SU-DHL-6 (cell line): ENCODE measurements around the gene SHC3.

Experiments used
- H2AFZ ChIP-seq: fragments of 200-600 bp; sonication (generic); 2 replicates; pipeline ENCODE4 v1.6.1; 2014; ENCODE audit warnings: low read depth, mild to moderate bottlenecking, moderate library complexity, mixed read lengths, antibody characterized with exemption, low read length; ENCODE audit not compliant: severe bottlenecking
- H3F3A ChIP-seq: fragments of 200-600 bp; shearing (Covaris generic); 2 replicates; pipeline ENCODE4 v1.6.0; 2016; ENCODE audit warnings: antibody characterized with exemption, mild to moderate bottlenecking; ENCODE audit not compliant: insufficient read depth
- H3K27ac ChIP-seq: fragments of 200-600 bp; sonication (generic); 2 replicates; pipeline ENCODE4 v1.5.1; 2016; ENCODE audit warnings: low read depth, mild to moderate bottlenecking, low read length, moderate library complexity, mixed read lengths
- H3K27me3 ChIP-seq: fragments of 200-600 bp; sonication (generic), shearing (Covaris generic); 2 replicates; pipeline ENCODE4 v1.6.0; 2014; ENCODE audit warnings: mild to moderate bottlenecking, low read length
- H3K36me3 ChIP-seq: fragments of 200-600 bp; sonication (generic); 2 replicates; pipeline ENCODE4 v1.6.1; 2014; ENCODE audit warnings: mild to moderate bottlenecking, low read length, mixed read lengths
- H3K4me2 ChIP-seq: fragments of 300-600, 200-600 bp; shearing (Covaris generic), sonication (generic); 2 replicates; pipeline ENCODE4 v1.6.0; 2014; ENCODE audit warnings: low read length, low read depth, mild to moderate bottlenecking; ENCODE audit not compliant: poor library complexity, severe bottlenecking
- H3K4me3 ChIP-seq: fragments of 200-600 bp; sonication (generic); 2 replicates; pipeline ENCODE4 v1.5.1; 2014; ENCODE audit warnings: antibody characterized with exemption, low read length, mild to moderate bottlenecking, mixed read lengths; ENCODE audit not compliant: insufficient read depth, poor library complexity, severe bottlenecking
- H3K79me2 ChIP-seq: fragments of 200-600 bp; sonication (generic); 2 replicates; pipeline ENCODE4 v1.6.1; 2014; ENCODE audit warnings: mild to moderate bottlenecking, low read length, moderate library complexity; ENCODE audit not compliant: insufficient read depth
- H3K9ac ChIP-seq: fragments of 200-600 bp; sonication (generic); 2 replicates; pipeline ENCODE4 v1.7.0; 2014; ENCODE audit warnings: mild to moderate bottlenecking, low read length
- H3K9me2 ChIP-seq: fragments of 200-600 bp; sonication (generic); replicated peaks from 2 replicates; pipeline ENCODE4 v1.6.1; 2014; ENCODE audit warnings: low read length; ENCODE audit not compliant: insufficient read depth
- H3K9me3 ChIP-seq: fragments of 200-600 bp; sonication (generic); 2 replicates; pipeline ENCODE4 v1.6.1; 2014; ENCODE audit warnings: low read length, mixed read lengths; ENCODE audit not compliant: insufficient read depth
- H4K20me1 ChIP-seq: fragments of 200-600 bp; sonication (generic); 2 replicates; pipeline ENCODE4 v1.6.1; 2014; ENCODE audit warnings: low read depth, mild to moderate bottlenecking, antibody characterized with exemption, low read length, moderate library complexity, mixed read lengths
- EZH2phosphoT487 ChIP-seq: fragments of 200-600 bp; sonication (generic), shearing (Covaris generic); conservative IDR thresholded peaks from 2 replicates; pipeline ENCODE4 v1.6.1; 2018; ENCODE audit warnings: mild to moderate bottlenecking, antibody characterized with exemption, low read length, moderate library complexity, mixed read lengths
- TF ChIP-seq, protein P1 (sequence below): fragments of 200-600 bp; sonication (generic); IDR thresholded peaks from one replicate; pipeline ENCODE4 v1.5.1; 2017; ENCODE audit warnings: antibody characterized with exemption, mild to moderate bottlenecking, low read length, moderate library complexity; ENCODE audit not compliant: insufficient read depth, poor library complexity, severe bottlenecking

SHC3 gene

GRCh38 chr9:89012294-89013042 is 166.2 kb downstream of the SHC3 start:
- Histone ChIP-seq H2AFZ (no peak overlapping the region), H3K27ac (no peak overlapping the region), H3K4me2 (no peak overlapping the region), H4K20me1 (no peaks in the 10 kb centered on the region), H3K9me3 (no peaks in the 10 kb centered on the region), H3K4me3 (no peak overlapping the region), H3K27me3 (no peaks in the 10 kb centered on the region), H3K79me2 (no peaks in the 10 kb centered on the region), H3K9ac (no peak overlapping the region), H3F3A (no peaks in the 10 kb centered on the region), H3K9me2 (no peaks in the 10 kb centered on the region), H3K36me3 (no peaks in the 10 kb centered on the region)
- TF ChIP-seq, protein P1, sequence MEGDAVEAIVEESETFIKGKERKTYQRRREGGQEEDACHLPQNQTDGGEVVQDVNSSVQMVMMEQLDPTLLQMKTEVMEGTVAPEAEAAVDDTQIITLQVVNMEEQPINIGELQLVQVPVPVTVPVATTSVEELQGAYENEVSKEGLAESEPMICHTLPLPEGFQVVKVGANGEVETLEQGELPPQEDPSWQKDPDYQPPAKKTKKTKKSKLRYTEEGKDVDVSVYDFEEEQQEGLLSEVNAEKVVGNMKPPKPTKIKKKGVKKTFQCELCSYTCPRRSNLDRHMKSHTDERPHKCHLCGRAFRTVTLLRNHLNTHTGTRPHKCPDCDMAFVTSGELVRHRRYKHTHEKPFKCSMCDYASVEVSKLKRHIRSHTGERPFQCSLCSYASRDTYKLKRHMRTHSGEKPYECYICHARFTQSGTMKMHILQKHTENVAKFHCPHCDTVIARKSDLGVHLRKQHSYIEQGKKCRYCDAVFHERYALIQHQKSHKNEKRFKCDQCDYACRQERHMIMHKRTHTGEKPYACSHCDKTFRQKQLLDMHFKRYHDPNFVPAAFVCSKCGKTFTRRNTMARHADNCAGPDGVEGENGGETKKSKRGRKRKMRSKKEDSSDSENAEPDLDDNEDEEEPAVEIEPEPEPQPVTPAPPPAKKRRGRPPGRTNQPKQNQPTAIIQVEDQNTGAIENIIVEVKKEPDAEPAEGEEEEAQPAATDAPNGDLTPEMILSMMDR: no peak
- TF ChIP-seq EZH2phosphoT487: no peak

- no peak for TF ChIP-seq EZH2phosphoT487
- TF ChIP-seq, protein P1: no peak
- Histone ChIP-seq H3F3A (no peaks in the 10 kb centered on the region), H3K4me3 (no peak overlapping the region), H3K4me2 (no peak overlapping the region), H3K36me3 (no peaks in the 10 kb centered on the region), H3K79me2 (no peaks in the 10 kb centered on the region), H3K27me3 (no peaks in the 10 kb centered on the region), H3K27ac (no peak overlapping the region), H3K9me2 (no peaks in the 10 kb centered on the region), H2AFZ (no peak overlapping the region), H4K20me1 (no peaks in the 10 kb centered on the region), H3K9me3 (no peaks in the 10 kb centered on the region), H3K9ac (no peak overlapping the region)
These were observed 166.9 kb downstream of the SHC3 start for GRCh38 chr9:89011683-89012082.

- Histone ChIP-seq H3K79me2 (no peaks in the 10 kb centered on the region), H3K9me3 (no peaks in the 10 kb centered on the region), H3K36me3 (no peaks in the 10 kb centered on the region), H3K9me2 (no peaks in the 10 kb centered on the region), H3K9ac (no peak overlapping the region), H3K4me3 (no peak overlapping the region), H4K20me1 (no peaks in the 10 kb centered on the region), H3K4me2 (no peak overlapping the region), H3K27ac (no peak overlapping the region), H3F3A (no peaks in the 10 kb centered on the region), H3K27me3 (no peaks in the 10 kb centered on the region), H2AFZ (no peak overlapping the region)
- TF ChIP-seq EZH2phosphoT487: no peak
- TF ChIP-seq, protein P1: no peak
These were observed 168.0 kb downstream of the SHC3 start for GRCh38 chr9:89010526-89011111.
